GM21515 (cell line): ENCODE data around the gene SRCIN1.

ENCODE experiments used
- ATAC-seq: cut with Tn5 transposase; IDR thresholded peaks from one replicate; pipeline ENCODE4 v1.9.1; 2021; ENCODE audit not compliant: unreplicated experiment

SRCIN1 gene

GRCh38 chr17:38583176-38583575 is 22.6 kb downstream of the SRCIN1 start:
- ATAC-seq, result no peak

- ATAC-seq, result no peak
Observed at GRCh38 chr17:38582069-38582468, 23.7 kb downstream of the SRCIN1 start.

GRCh38 chr17:38579934-38580333 is 25.8 kb downstream of the SRCIN1 start:
- ATAC-seq, result no peak

GRCh38 chr17:38579083-38579480 is 26.7 kb downstream of the SRCIN1 start:
- no peak for ATAC-seq

- ATAC-seq, result no peak
Observed at GRCh38 chr17:38578229-38579082, 27.3 kb downstream of the SRCIN1 start.

- no peak for ATAC-seq
Observed at GRCh38 chr17:38577645-38578173, 28.0 kb downstream of the SRCIN1 start.

GRCh38 chr17:38577244-38577643 is 28.5 kb downstream of the SRCIN1 start:
- no peak for ATAC-seq

GRCh38 chr17:38575781-38576180 is 30.0 kb downstream of the SRCIN1 start:
- no peak for ATAC-seq

GRCh38 chr17:38574712-38575111 is 31.0 kb downstream of the SRCIN1 start:
- no peak for ATAC-seq

GRCh38 chr17:38572669-38573365 is 32.9 kb downstream of the SRCIN1 start:
- no peak for ATAC-seq

- no peak for ATAC-seq
Observed at GRCh38 chr17:38571833-38572668, 33.7 kb downstream of the SRCIN1 start.

- ATAC-seq, result no peak
Observed at GRCh38 chr17:38569701-38570512, 35.8 kb downstream of the SRCIN1 start.

GRCh38 chr17:38568845-38569510 is 36.8 kb downstream of the SRCIN1 start:
- no peak for ATAC-seq

- no peak for ATAC-seq
Observed at GRCh38 chr17:38568274-38568673, 37.5 kb downstream of the SRCIN1 start.

GRCh38 chr17:38567350-38567749 is 38.4 kb downstream of the SRCIN1 start:
- no peak for ATAC-seq

- ATAC-seq, result no peak
Observed at GRCh38 chr17:38566666-38567031, 39.1 kb downstream of the SRCIN1 start.

GRCh38 chr17:38565853-38566665 is 39.7 kb downstream of the SRCIN1 start:
- ATAC-seq, result no peak

- no peak for ATAC-seq
Observed at GRCh38 chr17:38564869-38565268, 40.9 kb downstream of the SRCIN1 start.

- no peak for ATAC-seq
Observed at GRCh38 chr17:38564254-38564837, 41.4 kb downstream of the SRCIN1 start.
